Mammary epithelial cell (primary cell): ENCODE results near the gene MS4A5.

ENCODE experiments used
- EZH2 ChIP-seq: IDR thresholded peaks from 2 replicates; pipeline ENCODE4 v1.6.1; 2012; ENCODE audit warnings: low read length, inconsistent platforms, borderline replicate concordance
- TF ChIP-seq, protein P1 (sequence below), 2 donors: IDR thresholded peaks in 1 of 2; conservative IDR thresholded peaks in 1 of 2; 2 replicates each; pipeline ENCODE4 v1.5.1; 2011 to 2012; ENCODE audit warnings: inconsistent platforms in 2 of 2, low read length in 2 of 2, mild to moderate bottlenecking in 2 of 2, control low read depth in 1 of 2, low read depth in 1 of 2; ENCODE audit not compliant: insufficient read depth in 1 of 2; ENCODE audit errors: extremely low read depth in 1 of 2

DNA sequence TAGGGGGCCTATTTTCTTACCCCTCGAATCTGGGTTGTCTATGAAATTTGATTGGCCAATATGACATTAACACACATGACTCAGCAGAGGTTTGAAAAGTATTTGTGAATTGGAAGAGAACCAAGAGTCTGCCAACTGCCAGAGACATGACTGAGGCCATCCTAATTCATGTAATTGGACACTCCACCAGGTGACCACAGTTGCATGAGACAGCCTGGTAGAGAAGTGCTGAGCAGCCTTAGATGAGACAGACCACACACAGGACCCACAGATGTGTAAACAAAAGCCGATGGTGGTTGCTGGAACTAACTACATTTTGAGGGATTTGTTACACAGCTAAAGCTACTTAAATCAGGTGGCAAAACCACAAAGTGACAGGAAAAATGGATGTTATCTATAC is 855 bp upstream of the MS4A5 start:
- TF ChIP-seq, protein P1, sequence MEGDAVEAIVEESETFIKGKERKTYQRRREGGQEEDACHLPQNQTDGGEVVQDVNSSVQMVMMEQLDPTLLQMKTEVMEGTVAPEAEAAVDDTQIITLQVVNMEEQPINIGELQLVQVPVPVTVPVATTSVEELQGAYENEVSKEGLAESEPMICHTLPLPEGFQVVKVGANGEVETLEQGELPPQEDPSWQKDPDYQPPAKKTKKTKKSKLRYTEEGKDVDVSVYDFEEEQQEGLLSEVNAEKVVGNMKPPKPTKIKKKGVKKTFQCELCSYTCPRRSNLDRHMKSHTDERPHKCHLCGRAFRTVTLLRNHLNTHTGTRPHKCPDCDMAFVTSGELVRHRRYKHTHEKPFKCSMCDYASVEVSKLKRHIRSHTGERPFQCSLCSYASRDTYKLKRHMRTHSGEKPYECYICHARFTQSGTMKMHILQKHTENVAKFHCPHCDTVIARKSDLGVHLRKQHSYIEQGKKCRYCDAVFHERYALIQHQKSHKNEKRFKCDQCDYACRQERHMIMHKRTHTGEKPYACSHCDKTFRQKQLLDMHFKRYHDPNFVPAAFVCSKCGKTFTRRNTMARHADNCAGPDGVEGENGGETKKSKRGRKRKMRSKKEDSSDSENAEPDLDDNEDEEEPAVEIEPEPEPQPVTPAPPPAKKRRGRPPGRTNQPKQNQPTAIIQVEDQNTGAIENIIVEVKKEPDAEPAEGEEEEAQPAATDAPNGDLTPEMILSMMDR (conservative IDR thresholded peaks at IDR 0.05 in 1 of 2, IDR thresholded peaks at IDR 0.05 in 1 of 2; ENCODE audit: extremely low read depth in 1 of 2, insufficient read depth in 1 of 2, low read depth in 1 of 2, low read length in 2 of 2) = no peak
- TF ChIP-seq EZH2 = no peak
